B cell (primary cell): ENCODE results near the gene EXOC7.

Source experiments
- CTCF ChIP-seq: fragments of 200-600 bp; IDR thresholded peaks from one replicate; pipeline ENCODE4 v1.8.0; 2022; ENCODE audit warnings: antibody characterized with exemption, mild to moderate bottlenecking
- EZH2 ChIP-seq: IDR thresholded peaks from 2 replicates; pipeline ENCODE4 v1.6.1; 2012; ENCODE audit warnings: borderline replicate concordance, low read depth, mild to moderate bottlenecking, moderate library complexity, low read length; ENCODE audit not compliant: insufficient read depth, poor library complexity, severe bottlenecking

DNA sequence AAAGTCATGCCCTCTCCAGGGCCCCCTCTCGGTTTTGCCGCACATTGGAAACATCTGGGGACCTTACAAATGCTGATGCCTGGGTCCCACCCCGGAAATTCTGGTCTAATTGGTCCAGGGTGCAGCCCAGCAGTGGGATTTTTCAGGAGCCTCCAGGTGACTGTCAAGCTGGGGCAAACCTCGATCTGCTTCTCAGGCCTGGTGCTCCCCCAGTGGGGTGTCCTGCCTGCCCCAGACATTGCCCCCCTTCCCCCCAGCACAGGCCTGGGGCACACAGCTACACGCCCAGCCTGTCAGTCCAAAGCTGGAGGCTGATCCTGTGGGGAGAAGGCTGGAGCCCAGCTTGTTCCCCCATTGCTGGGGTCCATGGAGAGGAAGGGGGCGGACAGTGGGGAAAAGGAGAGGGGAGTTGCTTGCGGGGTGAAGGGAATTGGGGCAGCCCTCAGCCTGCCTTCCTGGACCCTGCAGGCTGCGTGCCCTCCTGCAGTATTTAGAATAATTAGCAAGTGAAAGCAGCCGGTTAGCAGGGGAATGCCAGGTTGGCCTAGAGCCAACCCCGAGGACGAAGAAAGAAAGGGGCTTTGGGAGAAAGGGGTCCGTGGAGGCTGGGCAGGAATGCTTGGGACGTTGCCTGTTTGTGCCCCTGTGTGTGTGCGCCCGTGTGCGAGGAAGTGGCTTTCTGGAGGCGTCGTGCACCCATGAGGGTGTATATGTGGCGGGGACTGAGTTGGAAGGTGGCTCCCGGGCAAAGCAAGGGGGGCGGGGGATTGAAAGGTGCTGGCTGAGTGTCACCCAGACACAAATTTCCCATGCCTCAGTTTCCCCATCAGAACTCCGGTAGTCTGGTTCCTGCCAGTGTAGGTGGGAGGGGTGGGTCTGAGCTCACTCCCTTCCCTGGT, 31.6 kb upstream of the EXOC7 start:
- no peak for TF ChIP-seq CTCF
- no peak for TF ChIP-seq EZH2
